GM10266 (cell line): ENCODE results near the gene CCK.
"Not testable (repeated sequence)": the region's sequence is repeated elsewhere in the genome, so short reads cannot be mapped to it uniquely, and the experiment has no call there.

Source experiments
- DNase-seq: peaks from one replicate; pipeline ENCODE4 v3.0.0; 2012; ENCODE audit errors: extremely low spot score
- TF ChIP-seq, protein P1 (sequence below): IDR thresholded peaks from 2 replicates; pipeline ENCODE4 v1.5.1; 2012; ENCODE audit warnings: mild to moderate bottlenecking, low read depth; ENCODE audit not compliant: control insufficient read depth, insufficient read depth; ENCODE audit errors: missing control alignments

The CCK gene

GRCh38 chr3:42300013-42300412 lies 34.0 kb upstream of the CCK start:
- TF ChIP-seq, protein P1, sequence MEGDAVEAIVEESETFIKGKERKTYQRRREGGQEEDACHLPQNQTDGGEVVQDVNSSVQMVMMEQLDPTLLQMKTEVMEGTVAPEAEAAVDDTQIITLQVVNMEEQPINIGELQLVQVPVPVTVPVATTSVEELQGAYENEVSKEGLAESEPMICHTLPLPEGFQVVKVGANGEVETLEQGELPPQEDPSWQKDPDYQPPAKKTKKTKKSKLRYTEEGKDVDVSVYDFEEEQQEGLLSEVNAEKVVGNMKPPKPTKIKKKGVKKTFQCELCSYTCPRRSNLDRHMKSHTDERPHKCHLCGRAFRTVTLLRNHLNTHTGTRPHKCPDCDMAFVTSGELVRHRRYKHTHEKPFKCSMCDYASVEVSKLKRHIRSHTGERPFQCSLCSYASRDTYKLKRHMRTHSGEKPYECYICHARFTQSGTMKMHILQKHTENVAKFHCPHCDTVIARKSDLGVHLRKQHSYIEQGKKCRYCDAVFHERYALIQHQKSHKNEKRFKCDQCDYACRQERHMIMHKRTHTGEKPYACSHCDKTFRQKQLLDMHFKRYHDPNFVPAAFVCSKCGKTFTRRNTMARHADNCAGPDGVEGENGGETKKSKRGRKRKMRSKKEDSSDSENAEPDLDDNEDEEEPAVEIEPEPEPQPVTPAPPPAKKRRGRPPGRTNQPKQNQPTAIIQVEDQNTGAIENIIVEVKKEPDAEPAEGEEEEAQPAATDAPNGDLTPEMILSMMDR, result no peak
- DNase-seq, result peak; percentile 27

GRCh38 chr3:42298259-42298658 lies 32.3 kb upstream of the CCK start:
- TF ChIP-seq, protein P1, result no peak
- DNase-seq, result no peak

GRCh38 chr3:42292009-42292408 lies 26.0 kb upstream of the CCK start:
- TF ChIP-seq, protein P1, result no peak

DNA sequence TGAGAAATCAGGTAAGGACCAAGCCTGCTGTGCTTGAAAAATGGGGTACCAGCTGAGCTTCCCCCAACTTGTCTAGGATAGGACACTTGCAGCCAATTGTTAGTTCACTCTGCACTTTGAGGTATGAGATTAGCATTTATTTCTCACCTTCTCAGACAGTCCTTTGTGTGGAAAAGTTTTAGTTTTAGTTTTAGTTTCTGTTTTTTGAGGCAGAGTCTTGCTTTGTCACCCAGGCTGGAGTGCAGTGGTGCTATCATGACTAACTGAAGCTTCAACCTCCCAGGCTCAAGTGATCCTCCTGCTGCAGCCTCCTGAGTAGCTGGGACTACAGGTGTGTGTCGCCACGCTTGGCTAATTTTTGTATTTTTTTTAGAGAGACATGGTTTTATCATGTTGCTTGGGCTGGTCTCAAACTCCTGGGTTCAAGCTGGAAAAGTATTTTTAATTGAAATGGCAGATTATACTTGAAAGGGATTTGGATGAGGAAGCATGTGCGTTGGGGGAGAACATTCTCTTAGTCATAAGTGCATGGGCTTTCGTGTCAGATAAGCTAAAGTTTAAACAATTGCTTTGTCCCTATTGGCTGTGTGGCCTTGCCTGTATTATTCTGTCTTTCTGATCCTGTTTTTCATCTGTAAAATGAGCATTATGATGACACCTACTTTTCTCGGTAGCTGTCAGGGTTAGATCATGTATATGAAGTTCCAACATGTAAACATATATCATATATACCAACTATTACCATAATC lies 25.2 kb upstream of the CCK start:
- DNase-seq, result no peak

More at GRCh38 chr3:42292009-42292408, 26.0 kb upstream of the CCK start:
- DNase-seq, result no peak

DNA sequence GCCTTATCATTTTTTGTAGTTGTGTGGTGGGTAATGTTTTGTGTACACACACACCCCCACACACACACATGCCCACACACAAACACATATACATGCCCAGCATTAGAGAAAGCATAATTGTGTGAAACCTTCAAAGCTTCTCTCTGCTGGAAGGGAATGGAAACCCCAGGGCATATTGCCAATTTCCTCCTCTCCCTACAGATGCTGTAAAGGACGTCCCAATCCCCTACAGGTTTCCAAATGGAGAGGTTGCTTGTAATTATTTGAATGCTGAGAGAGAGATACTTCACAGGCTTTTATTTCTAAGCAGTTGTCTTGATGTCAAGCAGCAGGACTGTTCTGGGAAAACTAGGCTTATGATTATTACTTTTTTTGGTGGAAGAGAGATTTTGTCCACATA lies 23.0 kb upstream of the CCK start:
- TF ChIP-seq, protein P1, result no peak
- no peak for DNase-seq

More for the DNA sequence above, 25.2 kb upstream of the CCK start:
- TF ChIP-seq, protein P1, result no peak

DNA sequence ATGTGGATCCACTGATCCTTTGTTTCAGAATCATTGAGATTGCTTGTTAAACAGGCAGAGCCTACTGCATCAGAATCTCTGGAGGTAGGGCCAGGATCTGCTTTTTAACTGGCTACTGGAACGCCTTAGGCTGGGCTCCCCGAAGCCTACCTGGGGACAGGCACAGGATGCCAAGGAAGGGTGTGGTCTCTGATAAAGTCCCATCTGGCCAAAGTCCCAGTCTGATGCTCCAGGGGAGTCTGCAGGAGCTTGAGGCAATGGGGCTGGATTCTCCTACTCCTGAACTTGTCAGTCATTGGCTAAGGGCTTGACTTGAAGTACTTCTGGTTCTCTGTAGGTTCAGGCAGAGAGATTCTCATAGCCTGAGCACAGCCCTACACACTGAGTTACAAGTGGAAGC lies 22.4 kb upstream of the CCK start:
- TF ChIP-seq, protein P1, result no peak

GRCh38 chr3:42287423-42287822 lies 21.4 kb upstream of the CCK start:
- not testable (repeated sequence) for DNase-seq

More for the DNA sequence above, 22.4 kb upstream of the CCK start:
- DNase-seq, result no peak
